ENCODE data around the gene KCNMA1.

Gene KCNMA1

GRCh38 chr10:77024461-77024860 lies 613.1 kb downstream of the KCNMA1 start:
- DNase-seq (ENCODE audit: extremely low read depth, insufficient read length) = no peak
- no peaks in the 10 kb centered on the region for H3K36me3 ChIP-seq (ENCODE audit: control insufficient read depth, insufficient read depth, low read length)

GRCh38 chr10:77023396-77023795 lies 614.2 kb downstream of the KCNMA1 start:
- H3K4me3 ChIP-seq (replicated peaks; ENCODE audit: low read depth, low read length) = no peak overlapping the region
- no peak for DNase-seq (ENCODE audit: extremely low read depth, insufficient read length)
- no peaks in the 10 kb centered on the region; the same call in 1 of the 2 replicates for H3K27me3 ChIP-seq (replicated peaks; ENCODE audit: control insufficient read depth, insufficient read depth, low read length)
- no peak for TF ChIP-seq CTCF (IDR thresholded peaks at IDR 0.05; ENCODE audit: insufficient read depth, low read length, poor library complexity, severe bottlenecking)
- no peaks in the 10 kb centered on the region for H3K36me3 ChIP-seq (ENCODE audit: control insufficient read depth, insufficient read depth, low read length)

More at GRCh38 chr10:77024461-77024860, 613.1 kb downstream of the KCNMA1 start:
- no peak for TF ChIP-seq CTCF (IDR thresholded peaks at IDR 0.05; ENCODE audit: insufficient read depth, low read length, poor library complexity, severe bottlenecking)
- no peak overlapping the region for H3K4me3 ChIP-seq (replicated peaks; ENCODE audit: low read depth, low read length)
- H3K27me3 ChIP-seq (replicated peaks; ENCODE audit: control insufficient read depth, insufficient read depth, low read length) = no peaks in the 10 kb centered on the region; the same call in 1 of the 2 replicates

- no peak for TF ChIP-seq CTCF (IDR thresholded peaks at IDR 0.05; ENCODE audit: insufficient read depth, low read length, poor library complexity, severe bottlenecking)
- DNase-seq (ENCODE audit: extremely low read depth, insufficient read length) = no peak
- Histone ChIP-seq H3K27me3 (replicated peaks; ENCODE audit: control insufficient read depth, insufficient read depth, low read length) (no peaks in the 10 kb centered on the region), H3K4me3 (replicated peaks; ENCODE audit: low read depth, low read length) (no peak overlapping the region), H3K36me3 (ENCODE audit: control insufficient read depth, insufficient read depth, low read length) (no peaks in the 10 kb centered on the region)
Observed at GRCh38 chr10:77022671-77023070, 614.9 kb downstream of the KCNMA1 start.

- Histone ChIP-seq H3K27me3 (replicated peaks; ENCODE audit: control insufficient read depth, insufficient read depth, low read length) (no peaks in the 10 kb centered on the region), H3K4me3 (replicated peaks; ENCODE audit: low read depth, low read length) (no peak overlapping the region), H3K36me3 (ENCODE audit: control insufficient read depth, insufficient read depth, low read length) (no peaks in the 10 kb centered on the region)
- DNase-seq (ENCODE audit: extremely low read depth, insufficient read length) = no peak
- no peak for TF ChIP-seq CTCF (IDR thresholded peaks at IDR 0.05; ENCODE audit: insufficient read depth, low read length, poor library complexity, severe bottlenecking)
Observed at GRCh38 chr10:77021966-77022490, 615.6 kb downstream of the KCNMA1 start.

GRCh38 chr10:77020426-77021040 lies 617.1 kb downstream of the KCNMA1 start:
- no peaks in the 10 kb centered on the region for H3K27me3 ChIP-seq (replicated peaks; ENCODE audit: control insufficient read depth, insufficient read depth, low read length)
- no peak for TF ChIP-seq CTCF (IDR thresholded peaks at IDR 0.05; ENCODE audit: insufficient read depth, low read length, poor library complexity, severe bottlenecking)
- no peak overlapping the region for H3K4me3 ChIP-seq (replicated peaks; ENCODE audit: low read depth, low read length)
- DNase-seq (ENCODE audit: extremely low read depth, insufficient read length) = no peak
- no peaks in the 10 kb centered on the region for H3K36me3 ChIP-seq (ENCODE audit: control insufficient read depth, insufficient read depth, low read length)
